A172 (cell line): Measurements from ENCODE around the gene ADAMTS2. TPM values are rescaled to one million over a fixed set of nuclear protein-coding genes. Genes with fewer than 3 reads are reported as not detected.

Source experiments
- DNase-seq: peaks from one replicate; pipeline ENCODE4 v3.0.0-alpha.2; 2015; ENCODE audit warnings: low spot score
- total RNA-seq: library from RNA; depleted of rRNA; stranded (reverse); fragments of >200 nt; shearing (Covaris generic); gene quantifications from 2 replicates; pipeline ENCODE4 v1.2.3, GENCODE V29; 2014

Gene ADAMTS2
- total RNA-seq, 1 experiment from 2014 or later, result 0.14 TPM

GRCh38 chr5:179194941-179195381 lies 150.3 kb downstream of the ADAMTS2 start:
- no peak for DNase-seq

GRCh38 chr5:179194201-179194910 lies 150.9 kb downstream of the ADAMTS2 start:
- DNase-seq, result no peak

GRCh38 chr5:179193746-179194145 lies 151.5 kb downstream of the ADAMTS2 start:
- DNase-seq, result no peak

- DNase-seq, result no peak
Measured at GRCh38 chr5:179192891-179193470, 152.3 kb downstream of the ADAMTS2 start.

- no peak for DNase-seq
Measured at GRCh38 chr5:179192185-179192890, 152.9 kb downstream of the ADAMTS2 start.

GRCh38 chr5:179191506-179192184 lies 153.6 kb downstream of the ADAMTS2 start:
- no peak for DNase-seq

- DNase-seq, result no peak
Measured at GRCh38 chr5:179190851-179191505, 154.3 kb downstream of the ADAMTS2 start.

- DNase-seq, result no peak
Measured at GRCh38 chr5:179188636-179189035, 156.6 kb downstream of the ADAMTS2 start.

GRCh38 chr5:179187681-179188575 lies 157.3 kb downstream of the ADAMTS2 start:
- no peak for DNase-seq

GRCh38 chr5:179187229-179187678 lies 158.0 kb downstream of the ADAMTS2 start:
- no peak for DNase-seq

GRCh38 chr5:179186801-179187200 lies 158.5 kb downstream of the ADAMTS2 start:
- DNase-seq, result no peak

GRCh38 chr5:179185941-179186411 lies 159.3 kb downstream of the ADAMTS2 start:
- DNase-seq, result no peak

GRCh38 chr5:179185256-179185940 lies 159.9 kb downstream of the ADAMTS2 start:
- DNase-seq, result no peak

- DNase-seq, result no peak
Measured at GRCh38 chr5:179184521-179185050, 160.7 kb downstream of the ADAMTS2 start.

- no peak for DNase-seq
Measured at GRCh38 chr5:179183481-179183880, 161.8 kb downstream of the ADAMTS2 start.

- DNase-seq, result no peak
Measured at GRCh38 chr5:179182601-179183000, 162.7 kb downstream of the ADAMTS2 start.

GRCh38 chr5:179181988-179182387 lies 163.3 kb downstream of the ADAMTS2 start:
- no peak for DNase-seq

GRCh38 chr5:179180921-179181645 lies 164.2 kb downstream of the ADAMTS2 start:
- no peak for DNase-seq

- no peak for DNase-seq
Measured at GRCh38 chr5:179180061-179180610, 165.1 kb downstream of the ADAMTS2 start.
